Urinary bladder (tissue), 4 donors: ENCODE measurements around the gene MYH7. TPM values are rescaled to one million over a fixed set of nuclear protein-coding genes. Genes with fewer than 3 reads are reported as not detected.
"Not testable (repeated sequence)": the region's sequence is repeated elsewhere in the genome, so short reads cannot be mapped to it uniquely, and the experiment has no call there.

Source experiments
- DNase-seq: peaks from one replicate; pipeline ENCODE4 v3.0.0-alpha.2; 2015; ENCODE audit errors: extremely low spot score
- H3K27ac ChIP-seq: one replicate; pipeline ENCODE4 v1.5.1; 2013; ENCODE audit warnings: low read depth, mild to moderate bottlenecking, moderate library complexity
- H3K36me3 ChIP-seq: one replicate; pipeline ENCODE4 v1.6.1; 2013; ENCODE audit warnings: mild to moderate bottlenecking, moderate library complexity; ENCODE audit not compliant: insufficient read depth
- H3K4me1 ChIP-seq: one replicate; pipeline ENCODE4 v1.6.1; 2013; ENCODE audit warnings: mild to moderate bottlenecking, moderate library complexity; ENCODE audit not compliant: insufficient read depth
- H3K4me3 ChIP-seq: one replicate; pipeline ENCODE4 v1.5.1; 2013; ENCODE audit warnings: low read depth, low read length
- WGBS: extraction: QIAGEN DNeasy Blood & Tissue Kit; methylation state at CpG from one replicate; pipeline ENCODE4 v1.1.7; 2013; 5-methylcytosine and 5-hydroxymethylcytosine counted together
- polyA plus RNA-seq: library from polyadenylated mRNA; stranded (reverse); fragments of 200-250 nt; gene quantifications from one replicate; pipeline ENCODE4 v1.2.3, GENCODE V29; 2013
- total RNA-seq: library from RNA; depleted of rRNA; stranded (reverse); fragments of >200 nt; gene quantifications from one replicate; pipeline ENCODE4 v1.2.3, GENCODE V29; 2014
- donor health status: healthy with polysubstance abuse.
- donor health status: healthy.

MYH7 gene
- total and polyA plus RNA-seq, 2 donors = 29.9 TPM; not detected in 1

- no peak overlapping the region for H3K27ac ChIP-seq
- no peaks in the 10 kb centered on the region for H3K36me3 ChIP-seq
- H3K4me1 ChIP-seq = no peaks in the 10 kb centered on the region
- no peak for DNase-seq
- H3K4me3 ChIP-seq = no peak overlapping the region
These were observed 25.5 kb upstream of the MYH7 start for GRCh38 chr14:23460960-23461359.

- DNase-seq = no peak
- H3K4me1 ChIP-seq = no peaks in the 10 kb centered on the region
- H3K36me3 ChIP-seq = no peaks in the 10 kb centered on the region
- H3K27ac ChIP-seq = no peak overlapping the region
- WGBS = 72% methylated on average over 5 of the region's 5 CpGs
- no peak overlapping the region for H3K4me3 ChIP-seq
These were observed 22.4 kb upstream of the MYH7 start for GRCh38 chr14:23457587-23458445.

- H3K27ac ChIP-seq, H3K4me3 ChIP-seq, DNase-seq, H3K4me1 ChIP-seq, H3K36me3 ChIP-seq: not testable (repeated sequence)
- 92% methylated on average over 11 of the region's 11 CpGs for WGBS
These were observed 21.6 kb upstream of the MYH7 start for GRCh38 chr14:23456883-23457586.

- H3K4me3 ChIP-seq = no peak overlapping the region
- WGBS = 17% methylated on average over 1 of the region's 1 CpG
- H3K36me3 ChIP-seq = no peaks in the 10 kb centered on the region
- no peak overlapping the region for H3K27ac ChIP-seq
- no peaks in the 10 kb centered on the region for H3K4me1 ChIP-seq
- no peak for DNase-seq
These were observed 19.0 kb upstream of the MYH7 start for GRCh38 chr14:23454445-23454856.

GRCh38 chr14:23452237-23452636, 16.8 kb upstream of the MYH7 start:
- WGBS = 86% methylated on average over 2 of the region's 2 CpGs

GRCh38 chr14:23450379-23450778, 14.9 kb upstream of the MYH7 start:
- WGBS = 64% methylated on average over 2 of the region's 2 CpGs
- Histone ChIP-seq H3K4me1 (peaks cover 2% of the 10 kb centered on the region), H3K27ac (no peak overlapping the region), H3K36me3 (no peaks in the 10 kb centered on the region), H3K4me3 (no peak overlapping the region)
- no peak for DNase-seq

More at GRCh38 chr14:23452237-23452636, 16.8 kb upstream of the MYH7 start:
- no peaks in the 10 kb centered on the region for H3K36me3 ChIP-seq
- no peaks in the 10 kb centered on the region for H3K4me1 ChIP-seq
- no peak for DNase-seq
- no peak overlapping the region for H3K4me3 ChIP-seq
- no peak overlapping the region for H3K27ac ChIP-seq

- no peak for DNase-seq
- H3K4me1 ChIP-seq = peaks cover 2% of the 10 kb centered on the region
- H3K36me3 ChIP-seq = no peaks in the 10 kb centered on the region
- H3K4me3 ChIP-seq = no peak overlapping the region
- 73% methylated on average over 1 of the region's 1 CpG for WGBS
- no peak overlapping the region for H3K27ac ChIP-seq
These were observed 13.9 kb upstream of the MYH7 start for GRCh38 chr14:23449314-23449713.

GRCh38 chr14:23447361-23448350, 12.2 kb upstream of the MYH7 start:
- no peak overlapping the region for H3K27ac ChIP-seq
- DNase-seq = no peak
- peaks cover 2% of the 10 kb centered on the region for H3K4me1 ChIP-seq
- no peak overlapping the region for H3K4me3 ChIP-seq
- WGBS = 79% methylated on average over 7 of the region's 7 CpGs
- H3K36me3 ChIP-seq = no peaks in the 10 kb centered on the region

GRCh38 chr14:23446291-23446851, 10.9 kb upstream of the MYH7 start:
- 34% methylated on average over 4 of the region's 4 CpGs for WGBS
- Histone ChIP-seq H3K4me1 (peaks cover 2% of the 10 kb centered on the region), H3K27ac (no peak overlapping the region), H3K36me3 (no peaks in the 10 kb centered on the region), H3K4me3 (no peak overlapping the region)
- no peak for DNase-seq

- H3K27ac ChIP-seq = no peak overlapping the region
- 72% methylated on average over 4 of the region's 4 CpGs for WGBS
- H3K4me1 ChIP-seq = peaks cover 2% of the 10 kb centered on the region
- DNase-seq = no peak
- H3K4me3 ChIP-seq = no peak overlapping the region
- no peaks in the 10 kb centered on the region for H3K36me3 ChIP-seq
These were observed 10.3 kb upstream of the MYH7 start for GRCh38 chr14:23445773-23446172.

- H3K27ac ChIP-seq = no peak overlapping the region
- no peak for DNase-seq
- WGBS = 40% methylated on average over 1 of the region's 1 CpG
- H3K4me1 ChIP-seq = peaks cover 2% of the 10 kb centered on the region
- no peaks in the 10 kb centered on the region for H3K36me3 ChIP-seq
- H3K4me3 ChIP-seq = no peak overlapping the region
These were observed 8.9 kb upstream of the MYH7 start for GRCh38 chr14:23444314-23444713.

- DNase-seq = no peak
- H3K4me1 ChIP-seq = peaks cover 2% of the 10 kb centered on the region
- H3K27ac ChIP-seq = no peak overlapping the region
- no peak overlapping the region for H3K4me3 ChIP-seq
- WGBS = 64% methylated on average over 6 of the region's 6 CpGs
- H3K36me3 ChIP-seq = no peaks in the 10 kb centered on the region
These were observed 8.4 kb upstream of the MYH7 start for GRCh38 chr14:23443881-23444280.

GRCh38 chr14:23443411-23443812, 8.0 kb upstream of the MYH7 start:
- WGBS = 73% methylated on average over 11 of the region's 11 CpGs
- Histone ChIP-seq H3K4me3 (no peak overlapping the region), H3K36me3 (no peaks in the 10 kb centered on the region), H3K27ac (no peak overlapping the region), H3K4me1 (peaks cover 2% of the 10 kb centered on the region)
- no peak for DNase-seq
